Loucy (cell line): ENCODE data around the gene TRMT11.
A peak's percentile ranks its signal among the peaks of the same experiment; 100 is the strongest.

Experiments used
- H2AFZ ChIP-seq: fragments of 200-600 bp; sonication (generic); 2 replicates; pipeline ENCODE4 v1.6.0; 2016; ENCODE audit warnings: antibody characterized with exemption, mild to moderate bottlenecking, low read length, moderate library complexity
- H3F3A ChIP-seq: fragments of 200-600 bp; 2 replicates; pipeline ENCODE4 v1.6.0; 2016; ENCODE audit warnings: antibody characterized with exemption, low read depth, mild to moderate bottlenecking
- H3K27me3 ChIP-seq: fragments of 200-600 bp; sonication (generic); 2 replicates; pipeline ENCODE4 v1.6.1; 2014; ENCODE audit warnings: low read length, mild to moderate bottlenecking; ENCODE audit not compliant: insufficient read depth, poor library complexity, severe bottlenecking
- H3K36me3 ChIP-seq: fragments of 200-600 bp; sonication (generic); 2 replicates; pipeline ENCODE4 v1.6.1; 2016; ENCODE audit warnings: low read length; ENCODE audit not compliant: insufficient read depth
- H3K4me1 ChIP-seq: fragments of 200-600 bp; sonication (generic); 2 replicates; pipeline ENCODE4 v1.5.1; 2014; ENCODE audit warnings: low read length, mild to moderate bottlenecking; ENCODE audit not compliant: insufficient read depth, poor library complexity, severe bottlenecking
- H3K4me2 ChIP-seq: fragments of 200-600 bp; sonication (generic); 2 replicates; pipeline ENCODE4 v1.6.0; 2014; ENCODE audit warnings: antibody characterized with exemption, low read length, low read depth, mild to moderate bottlenecking; ENCODE audit not compliant: poor library complexity, severe bottlenecking
- H3K4me3 ChIP-seq: fragments of 200-600 bp; sonication (generic); 2 replicates; pipeline ENCODE4 v1.5.1; 2014; ENCODE audit warnings: low read length, mild to moderate bottlenecking, mixed read lengths; ENCODE audit not compliant: poor library complexity, severe bottlenecking
- H3K79me2 ChIP-seq: fragments of 200-600 bp; sonication (generic); 2 replicates; pipeline ENCODE4 v1.6.1; 2014; ENCODE audit warnings: low read length; ENCODE audit not compliant: insufficient read depth
- H3K9ac ChIP-seq: fragments of 200-600 bp; sonication (generic); 2 replicates; pipeline ENCODE4 v1.6.0; 2014; ENCODE audit warnings: mild to moderate bottlenecking, low read depth, low read length, moderate library complexity; ENCODE audit not compliant: poor library complexity, severe bottlenecking
- H3K9me2 ChIP-seq: fragments of 200-600 bp; sonication (generic); replicated peaks from 2 replicates; pipeline ENCODE4 v1.6.1; 2016; ENCODE audit warnings: low read depth, low read length, mixed read lengths
- H3K9me3 ChIP-seq: fragments of 200-600 bp; sonication (generic); 2 replicates; pipeline ENCODE4 v1.6.1; 2014; ENCODE audit warnings: mild to moderate bottlenecking, antibody characterized with exemption, low read length, low read depth; ENCODE audit not compliant: insufficient read depth
- H4K20me1 ChIP-seq: fragments of 200-600 bp; sonication (generic); 2 replicates; pipeline ENCODE4 v1.6.0; 2014; ENCODE audit warnings: antibody characterized with exemption, low read length, mild to moderate bottlenecking; ENCODE audit not compliant: insufficient read depth, poor library complexity, severe bottlenecking
- CTCF ChIP-seq: fragments of 200-600 bp; sonication (generic); conservative IDR thresholded peaks from 2 replicates; pipeline ENCODE4 v1.5.1; 2014; ENCODE audit warnings: mild to moderate bottlenecking, antibody characterized with exemption, low read length
- EZH2phosphoT487 ChIP-seq: fragments of 200-600 bp; IDR thresholded peaks from 2 replicates; pipeline ENCODE4 v1.6.1; 2018; ENCODE audit warnings: antibody characterized with exemption, mild to moderate bottlenecking, moderate library complexity, borderline replicate concordance

Gene TRMT11

GRCh38 chr6:126052485-126052884, 66.1 kb downstream of the TRMT11 start:
- no peak overlapping the region for H3K9ac ChIP-seq
- H3F3A ChIP-seq, result 0 out of 2 replicates have a peak, but pooled peaks cover 4% of the 10 kb centered on the region
- H3K27me3 ChIP-seq, result no peaks in the 10 kb centered on the region
- no peaks in the 10 kb centered on the region for H4K20me1 ChIP-seq
- TF ChIP-seq CTCF (no peak), EZH2phosphoT487 (no peak)
- peaks cover 8% of the 10 kb centered on the region; the same call in 1 of the 2 replicates for H3K36me3 ChIP-seq
- no peak overlapping the region for H3K4me2 ChIP-seq
- H3K9me3 ChIP-seq, result no peaks in the 10 kb centered on the region
- no peak overlapping the region for H3K4me3 ChIP-seq
- H3K4me1 ChIP-seq, result peaks cover 31% of the 10 kb centered on the region
- no peaks in the 10 kb centered on the region for H3K9me2 ChIP-seq
- H3K79me2 ChIP-seq, result no peaks in the 10 kb centered on the region
- H2AFZ ChIP-seq, result no peak overlapping the region

- 0 out of 2 replicates have a peak, but pooled peaks cover 4% of the 10 kb centered on the region for H3F3A ChIP-seq
- TF ChIP-seq CTCF (no peak), EZH2phosphoT487 (no peak)
- peaks cover 31% of the 10 kb centered on the region for H3K4me1 ChIP-seq
- no peaks in the 10 kb centered on the region for H3K36me3 ChIP-seq
- H3K4me2 ChIP-seq, result peak overlapping the region; percentile 61
- H3K9me3 ChIP-seq, result no peaks in the 10 kb centered on the region
- H3K79me2 ChIP-seq, result no peaks in the 10 kb centered on the region
- H3K9me2 ChIP-seq, result no peaks in the 10 kb centered on the region
- H3K4me3 ChIP-seq, result peak overlapping the region; percentile 11
- H4K20me1 ChIP-seq, result no peaks in the 10 kb centered on the region
- H3K27me3 ChIP-seq, result no peaks in the 10 kb centered on the region
- peak overlapping the region; percentile 24 for H3K9ac ChIP-seq
- H2AFZ ChIP-seq, result no peak overlapping the region
These were observed 67.9 kb downstream of the TRMT11 start for GRCh38 chr6:126054258-126054702.

GRCh38 chr6:126054802-126055201, 68.5 kb downstream of the TRMT11 start:
- Histone ChIP-seq H3K9ac (peak overlapping the region; percentile 17), H3K36me3 (no peaks in the 10 kb centered on the region), H3K9me3 (no peaks in the 10 kb centered on the region), H2AFZ (no peak overlapping the region), H3K4me3 (peak overlapping the region; percentile 11), H4K20me1 (no peaks in the 10 kb centered on the region), H3K79me2 (no peaks in the 10 kb centered on the region), H3K27me3 (no peaks in the 10 kb centered on the region), H3K4me1 (peaks cover 31% of the 10 kb centered on the region), H3K4me2 (peak overlapping the region; percentile 61), H3F3A (0 out of 2 replicates have a peak, but pooled peaks cover 4% of the 10 kb centered on the region), H3K9me2 (no peaks in the 10 kb centered on the region)
- TF ChIP-seq CTCF (no peak), EZH2phosphoT487 (no peak)
